ENCODE results near the gene EGFR. TPM values are rescaled to one million over a fixed set of nuclear protein-coding genes. Genes with fewer than 3 reads are reported as not detected.

EGFR gene
- total and polyA plus RNA-seq, 2 donors (not counting 1 experiment from before 2014, with no cell fraction given) = 55.3 to 62.8 TPM

DNA sequence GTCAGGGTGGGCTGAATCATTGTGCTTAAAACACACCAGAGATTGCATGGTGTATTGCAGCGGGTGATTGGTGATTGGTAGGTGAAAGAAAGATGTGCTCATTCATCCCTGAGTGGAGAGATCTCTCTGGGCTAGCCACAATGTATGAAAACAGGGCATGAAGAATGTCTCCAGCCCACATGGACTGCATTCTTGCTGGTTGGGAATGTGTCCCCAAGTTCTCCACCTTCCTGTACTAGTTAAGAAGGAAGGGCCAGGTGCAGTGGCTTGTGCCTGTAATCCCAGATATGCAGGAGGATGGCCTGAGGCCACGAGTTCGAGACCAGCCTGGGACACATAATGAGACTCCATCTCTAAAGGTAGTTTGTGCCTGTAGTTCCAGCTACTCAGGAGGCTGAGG is 232.5 kb downstream of the EGFR start:
- Histone ChIP-seq H4K20me1 (ENCODE audit: control insufficient read depth, extremely low read depth, insufficient read depth, low read length) (no peaks in the 10 kb centered on the region), H3K36me3 (ENCODE audit: control insufficient read depth, insufficient read depth, low read length) (no peaks in the 10 kb centered on the region), H2AFZ (ENCODE audit: low read length) (no peak overlapping the region), H3K4me2 (ENCODE audit: extremely low read depth, insufficient read depth, low read length) (no peak overlapping the region), H3K4me1 (ENCODE audit: control insufficient read depth, extremely low read depth, insufficient read depth, low read length) (peaks cover 11% of the 10 kb centered on the region), H3K4me3 (replicated peaks in 1 of 4; ENCODE audit: control extremely low read depth in 1 of 4, insufficient read depth in 1 of 4, low read depth in 3 of 4, low read length in 4 of 4) (no peak overlapping the region), H3K27me3 (ENCODE audit: control insufficient read depth, insufficient read depth, low read length) (no peaks in the 10 kb centered on the region), H3K9me3 (ENCODE audit: control insufficient read depth, insufficient read depth, low read depth, low read length) (no peaks in the 10 kb centered on the region), H3K79me2 (ENCODE audit: control insufficient read depth, insufficient read depth, low read length) (no peaks in the 10 kb centered on the region), H3K27ac (ENCODE audit: insufficient read depth, low read length) (no peak overlapping the region), H3K9ac (ENCODE audit: insufficient read depth, low read length) (no peak overlapping the region)
- no peak for DNase-seq (ENCODE audit: low read depth in 2 of 2)
- TF ChIP-seq EZH2 (IDR thresholded peaks at IDR 0.05; ENCODE audit: low read length, missing control alignments) = no peak
- TF ChIP-seq, protein P1, sequence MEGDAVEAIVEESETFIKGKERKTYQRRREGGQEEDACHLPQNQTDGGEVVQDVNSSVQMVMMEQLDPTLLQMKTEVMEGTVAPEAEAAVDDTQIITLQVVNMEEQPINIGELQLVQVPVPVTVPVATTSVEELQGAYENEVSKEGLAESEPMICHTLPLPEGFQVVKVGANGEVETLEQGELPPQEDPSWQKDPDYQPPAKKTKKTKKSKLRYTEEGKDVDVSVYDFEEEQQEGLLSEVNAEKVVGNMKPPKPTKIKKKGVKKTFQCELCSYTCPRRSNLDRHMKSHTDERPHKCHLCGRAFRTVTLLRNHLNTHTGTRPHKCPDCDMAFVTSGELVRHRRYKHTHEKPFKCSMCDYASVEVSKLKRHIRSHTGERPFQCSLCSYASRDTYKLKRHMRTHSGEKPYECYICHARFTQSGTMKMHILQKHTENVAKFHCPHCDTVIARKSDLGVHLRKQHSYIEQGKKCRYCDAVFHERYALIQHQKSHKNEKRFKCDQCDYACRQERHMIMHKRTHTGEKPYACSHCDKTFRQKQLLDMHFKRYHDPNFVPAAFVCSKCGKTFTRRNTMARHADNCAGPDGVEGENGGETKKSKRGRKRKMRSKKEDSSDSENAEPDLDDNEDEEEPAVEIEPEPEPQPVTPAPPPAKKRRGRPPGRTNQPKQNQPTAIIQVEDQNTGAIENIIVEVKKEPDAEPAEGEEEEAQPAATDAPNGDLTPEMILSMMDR (conservative IDR thresholded peaks at IDR 0.05 in 1 of 2, IDR thresholded peaks at IDR 0.05 in 1 of 2; ENCODE audit: low read depth in 1 of 2, low read length in 2 of 2) = no peak

DNA sequence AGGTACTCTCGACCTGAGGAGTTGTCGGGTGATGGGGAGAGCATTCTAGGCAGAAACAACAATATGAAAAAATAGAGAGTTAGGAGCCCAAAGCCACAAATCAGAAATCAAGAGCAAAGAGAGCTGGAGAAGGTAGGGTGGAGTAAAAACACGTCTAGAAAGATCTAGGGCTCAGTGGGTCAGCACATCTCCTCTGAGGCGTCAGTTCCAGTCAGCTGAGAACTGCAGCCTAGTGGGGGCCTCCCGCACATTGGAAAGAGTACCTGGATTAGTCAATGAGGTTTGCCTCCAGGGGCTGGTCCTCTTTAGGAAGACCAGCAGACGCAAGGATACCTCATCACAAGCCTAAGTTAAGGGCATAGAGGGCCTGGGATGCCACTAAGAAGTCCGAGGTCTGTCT is 233.1 kb downstream of the EGFR start:
- TF ChIP-seq EZH2 (IDR thresholded peaks at IDR 0.05; ENCODE audit: low read length, missing control alignments) = no peak
- H3K4me1 ChIP-seq (ENCODE audit: control insufficient read depth, extremely low read depth, insufficient read depth, low read length) = peaks cover 8% of the 10 kb centered on the region
- no peaks in the 10 kb centered on the region for H3K27me3 ChIP-seq (ENCODE audit: control insufficient read depth, insufficient read depth, low read length)
- H4K20me1 ChIP-seq (ENCODE audit: control insufficient read depth, extremely low read depth, insufficient read depth, low read length) = no peaks in the 10 kb centered on the region
- no peak for DNase-seq (ENCODE audit: low read depth in 2 of 2)
- no peaks in the 10 kb centered on the region for H3K36me3 ChIP-seq (ENCODE audit: control insufficient read depth, insufficient read depth, low read length)
- H2AFZ ChIP-seq (ENCODE audit: low read length) = no peak overlapping the region
- H3K27ac ChIP-seq (ENCODE audit: insufficient read depth, low read length) = no peak overlapping the region
- no peak overlapping the region for H3K4me3 ChIP-seq (replicated peaks in 1 of 4; ENCODE audit: control extremely low read depth in 1 of 4, insufficient read depth in 1 of 4, low read depth in 3 of 4, low read length in 4 of 4)
- no peak overlapping the region for H3K9ac ChIP-seq (ENCODE audit: insufficient read depth, low read length)
- H3K79me2 ChIP-seq (ENCODE audit: control insufficient read depth, insufficient read depth, low read length) = no peaks in the 10 kb centered on the region
- no peak overlapping the region for H3K4me2 ChIP-seq (ENCODE audit: extremely low read depth, insufficient read depth, low read length)
- H3K9me3 ChIP-seq (ENCODE audit: control insufficient read depth, insufficient read depth, low read depth, low read length) = no peaks in the 10 kb centered on the region

DNA sequence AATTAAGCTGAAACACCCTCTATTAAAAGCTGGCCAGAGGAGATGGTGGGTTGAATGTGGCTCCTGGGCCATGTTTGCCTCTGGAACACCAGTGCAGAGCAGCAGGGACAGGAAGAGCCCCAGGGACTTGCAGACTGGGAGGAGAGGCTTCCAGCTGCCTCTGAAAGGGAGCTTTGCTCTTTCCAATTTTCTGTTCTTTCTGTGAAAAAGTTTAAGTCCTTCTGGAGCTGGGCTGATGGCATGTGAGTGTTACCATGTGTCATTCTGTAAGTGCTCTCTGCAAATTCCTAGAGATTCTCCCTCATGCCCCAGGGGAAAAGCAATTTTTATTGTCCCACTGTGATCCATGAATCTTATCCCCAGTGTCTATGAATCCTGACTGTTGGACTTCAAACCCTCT is 233.6 kb downstream of the EGFR start:
- H3K9ac ChIP-seq (ENCODE audit: insufficient read depth, low read length) = no peak overlapping the region
- peaks cover 5% of the 10 kb centered on the region for H3K4me1 ChIP-seq (ENCODE audit: control insufficient read depth, extremely low read depth, insufficient read depth, low read length)
- H3K9me3 ChIP-seq (ENCODE audit: control insufficient read depth, insufficient read depth, low read depth, low read length) = no peaks in the 10 kb centered on the region
- no peaks in the 10 kb centered on the region for H4K20me1 ChIP-seq (ENCODE audit: control insufficient read depth, extremely low read depth, insufficient read depth, low read length)
- H3K4me2 ChIP-seq (ENCODE audit: extremely low read depth, insufficient read depth, low read length) = no peak overlapping the region
- H2AFZ ChIP-seq (ENCODE audit: low read length) = no peak overlapping the region
- H3K36me3 ChIP-seq (ENCODE audit: control insufficient read depth, insufficient read depth, low read length) = no peaks in the 10 kb centered on the region
- no peaks in the 10 kb centered on the region for H3K27me3 ChIP-seq (ENCODE audit: control insufficient read depth, insufficient read depth, low read length)
- no peaks in the 10 kb centered on the region for H3K79me2 ChIP-seq (ENCODE audit: control insufficient read depth, insufficient read depth, low read length)
- DNase-seq (ENCODE audit: low read depth in 2 of 2) = no peak
- H3K4me3 ChIP-seq (replicated peaks in 1 of 4; ENCODE audit: control extremely low read depth in 1 of 4, insufficient read depth in 1 of 4, low read depth in 3 of 4, low read length in 4 of 4) = no peak overlapping the region
- H3K27ac ChIP-seq (ENCODE audit: insufficient read depth, low read length) = no peak overlapping the region
- TF ChIP-seq, protein P1 (conservative IDR thresholded peaks at IDR 0.05 in 1 of 2, IDR thresholded peaks at IDR 0.05 in 1 of 2; ENCODE audit: low read depth in 1 of 2, low read length in 2 of 2) = no peak
- no peak for TF ChIP-seq EZH2 (IDR thresholded peaks at IDR 0.05; ENCODE audit: low read length, missing control alignments)

Data from fibroblast of lung (primary cell).